Ovary (tissue), 3 donors: ENCODE results near the gene DDI1.

ENCODE experiments used
- CTCF ChIP-seq, 3 donors: fragments of 450-650 bp in 2 of 3; fragments of 200-600 bp in 1 of 3; IDR thresholded peaks; one replicate each; pipeline versions ENCODE4 v1.5.1 to v1.8.0; 2016 to 2022; ENCODE audit warnings: antibody characterized with exemption in 3 of 3, mild to moderate bottlenecking in 1 of 3
- EP300 ChIP-seq: sonication (generic); formaldehyde crosslinking; IDR thresholded peaks from one replicate; pipeline ENCODE4 v1.6.1; 2017; ENCODE audit warnings: antibody characterized with exemption
- POLR2A ChIP-seq: fragments of 450-650 bp; IDR thresholded peaks from one replicate; pipeline ENCODE4 v1.6.1; 2017; ENCODE audit warnings: antibody characterized with exemption, mild to moderate bottlenecking, moderate library complexity
- donor health status: DM: no; HTN: no; CAD: no.

GRCh38 chr11:104075091-104075490 is 38.7 kb downstream of the DDI1 start:
- TF ChIP-seq CTCF (IDR thresholded peaks at IDR 0.05): no peak
- no peak for TF ChIP-seq POLR2A
- no peak for TF ChIP-seq EP300
